ENCODE data around the gene RGMA.
"Not testable (repeated sequence)": the region's sequence is repeated elsewhere in the genome, so short reads cannot be mapped to it uniquely, and the experiment has no call there.

Gene RGMA

DNA sequence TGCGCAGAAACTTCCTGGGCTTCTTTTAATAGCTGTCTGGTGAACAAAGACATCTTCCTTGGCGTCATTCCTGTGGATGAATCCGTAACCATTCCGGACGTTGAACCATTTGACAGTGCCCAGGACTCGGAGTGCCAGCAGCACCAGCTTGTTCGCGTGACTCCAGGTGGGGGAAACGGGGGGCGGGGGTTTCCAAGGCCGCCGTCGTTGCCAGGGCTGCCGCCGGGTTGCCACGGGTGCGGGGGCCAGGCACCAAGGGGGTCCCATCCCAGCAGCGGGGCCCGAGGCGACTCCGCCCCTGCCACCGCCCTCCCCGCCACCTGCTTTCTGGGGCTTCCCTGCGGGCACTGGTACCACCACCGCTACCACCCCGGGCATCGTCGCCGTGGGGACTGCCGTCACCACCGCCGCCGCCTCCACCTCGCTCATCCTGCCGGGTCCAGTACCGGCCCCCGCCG lies 22.8 kb downstream of the RGMA start:
- peaks cover 24% of the 10 kb centered on the region for H3K36me3 Mint-ChIP-seq (ENCODE audit: low read depth)
- no peaks in the 10 kb centered on the region for H3K9me3 Mint-ChIP-seq
- peaks cover 83% of the 10 kb centered on the region for H3K4me1 Mint-ChIP-seq
- TF ChIP-seq, protein P1, sequence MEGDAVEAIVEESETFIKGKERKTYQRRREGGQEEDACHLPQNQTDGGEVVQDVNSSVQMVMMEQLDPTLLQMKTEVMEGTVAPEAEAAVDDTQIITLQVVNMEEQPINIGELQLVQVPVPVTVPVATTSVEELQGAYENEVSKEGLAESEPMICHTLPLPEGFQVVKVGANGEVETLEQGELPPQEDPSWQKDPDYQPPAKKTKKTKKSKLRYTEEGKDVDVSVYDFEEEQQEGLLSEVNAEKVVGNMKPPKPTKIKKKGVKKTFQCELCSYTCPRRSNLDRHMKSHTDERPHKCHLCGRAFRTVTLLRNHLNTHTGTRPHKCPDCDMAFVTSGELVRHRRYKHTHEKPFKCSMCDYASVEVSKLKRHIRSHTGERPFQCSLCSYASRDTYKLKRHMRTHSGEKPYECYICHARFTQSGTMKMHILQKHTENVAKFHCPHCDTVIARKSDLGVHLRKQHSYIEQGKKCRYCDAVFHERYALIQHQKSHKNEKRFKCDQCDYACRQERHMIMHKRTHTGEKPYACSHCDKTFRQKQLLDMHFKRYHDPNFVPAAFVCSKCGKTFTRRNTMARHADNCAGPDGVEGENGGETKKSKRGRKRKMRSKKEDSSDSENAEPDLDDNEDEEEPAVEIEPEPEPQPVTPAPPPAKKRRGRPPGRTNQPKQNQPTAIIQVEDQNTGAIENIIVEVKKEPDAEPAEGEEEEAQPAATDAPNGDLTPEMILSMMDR (IDR thresholded peaks at IDR 0.05; ENCODE audit: unreplicated experiment in 3 of 3), result no peak
- peaks cover 6% of the 10 kb centered on the region for H3K27me3 Mint-ChIP-seq (ENCODE audit: low read depth)
- H3K4me3 Mint-ChIP-seq, result no peak overlapping the region
- no peak overlapping the region for H3K27ac Mint-ChIP-seq

DNA sequence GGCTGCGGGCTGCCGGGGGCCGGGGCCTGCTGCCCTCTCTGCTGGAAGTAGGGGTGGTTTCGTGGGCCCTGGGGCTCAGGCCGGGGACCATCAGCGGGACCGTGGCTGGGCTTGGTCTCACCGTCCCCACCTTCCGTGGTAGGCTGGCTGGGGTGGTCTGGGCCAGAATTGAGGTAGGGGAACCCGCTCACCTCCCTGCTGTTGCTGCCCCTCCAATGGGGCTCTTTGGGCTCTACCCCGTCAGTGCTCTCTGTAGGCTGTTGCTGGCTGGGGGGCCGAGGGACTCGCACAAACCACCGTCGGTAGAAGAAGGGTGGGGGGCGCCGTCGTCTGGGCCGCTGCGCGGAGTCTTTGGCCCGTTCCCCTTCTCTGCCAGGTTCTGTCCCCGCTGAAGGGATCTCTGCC lies 23.4 kb downstream of the RGMA start:
- Mint-ChIP-seq H3K27me3 (ENCODE audit: low read depth) (peaks cover 6% of the 10 kb centered on the region), H3K9me3 (no peaks in the 10 kb centered on the region), H3K4me1 (peaks cover 83% of the 10 kb centered on the region), H3K27ac (no peak overlapping the region), H3K36me3 (ENCODE audit: low read depth) (peaks cover 24% of the 10 kb centered on the region), H3K4me3 (no peak overlapping the region)
- TF ChIP-seq, protein P1 (IDR thresholded peaks at IDR 0.05; ENCODE audit: unreplicated experiment in 3 of 3), result no peak

DNA sequence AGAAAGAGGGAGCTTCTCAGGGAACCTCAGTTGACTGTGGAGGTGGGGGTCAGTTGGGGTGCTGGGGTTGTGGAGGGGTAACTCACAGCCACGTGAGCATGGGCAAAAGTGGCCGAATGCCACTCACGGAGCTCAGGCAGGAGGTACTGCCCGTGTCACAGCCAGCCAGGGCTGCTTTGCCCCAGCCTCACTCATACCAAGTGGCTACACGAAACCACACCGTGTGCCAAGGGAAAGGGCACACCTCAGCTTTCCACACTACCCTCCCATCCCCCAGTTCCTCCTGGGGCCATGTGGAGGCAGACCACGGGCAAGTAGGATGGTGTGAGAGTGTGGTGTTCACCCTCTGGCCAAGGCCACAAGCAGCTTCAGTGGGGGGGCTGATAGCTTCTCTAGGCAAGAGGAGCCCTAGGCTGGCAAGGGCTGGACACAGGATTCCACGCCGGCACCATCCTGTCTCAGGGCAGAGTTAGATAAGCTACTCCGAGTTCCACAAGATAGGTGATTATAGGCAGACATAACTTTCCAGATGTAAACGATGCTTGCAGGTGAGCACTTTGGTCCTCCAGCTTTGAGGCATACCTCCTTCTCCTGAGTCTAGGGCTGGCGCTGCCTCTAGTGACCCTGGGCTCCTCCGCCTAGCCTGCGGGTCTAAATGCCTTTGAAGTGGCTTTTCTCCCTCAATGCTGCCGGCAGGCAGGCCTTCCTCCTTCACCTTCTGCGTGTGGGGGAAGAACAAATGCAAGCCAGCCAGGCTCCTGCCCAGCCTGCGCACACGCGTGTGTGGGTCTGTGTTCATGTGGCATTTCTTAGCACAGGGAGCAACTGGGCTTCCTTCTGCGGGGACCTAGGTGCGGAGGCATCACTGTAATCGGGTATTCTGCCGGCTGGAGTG lies 25.0 kb downstream of the RGMA start:
- peaks cover 83% of the 10 kb centered on the region for H3K4me1 Mint-ChIP-seq
- H3K27me3 Mint-ChIP-seq (ENCODE audit: low read depth), result peaks cover 6% of the 10 kb centered on the region
- no peaks in the 10 kb centered on the region for H3K9me3 Mint-ChIP-seq
- TF ChIP-seq, protein P1 (IDR thresholded peaks at IDR 0.05; ENCODE audit: unreplicated experiment in 3 of 3), result no peak
- H3K27ac Mint-ChIP-seq, result peak overlapping the region; percentile 58 to 80 (median 61)
- peak overlapping the region in 1 of 3 experiments; percentile 27 for H3K4me3 Mint-ChIP-seq
- H3K36me3 Mint-ChIP-seq (ENCODE audit: low read depth), result peaks cover 17% of the 10 kb centered on the region

DNA sequence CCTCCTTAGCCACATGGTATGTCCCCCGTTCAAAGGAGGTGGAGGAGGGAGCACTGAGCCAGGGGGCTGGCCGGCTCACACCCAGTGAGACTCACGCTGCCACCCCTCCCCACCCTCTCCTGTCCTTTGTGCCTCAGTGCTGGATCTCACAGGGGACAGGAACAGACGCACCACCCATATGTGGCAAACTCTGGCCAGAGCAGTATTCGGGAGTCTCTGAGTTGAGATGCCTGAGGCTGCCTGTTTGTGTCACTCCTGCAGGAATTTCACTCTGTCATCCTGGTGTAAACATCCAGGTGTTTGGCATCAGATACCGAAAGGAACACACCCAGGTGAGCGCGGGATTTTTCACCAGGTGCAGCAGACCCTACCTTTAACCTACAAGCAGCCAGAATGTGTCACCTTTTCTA lies 25.7 kb downstream of the RGMA start:
- Mint-ChIP-seq H3K9me3 (no peaks in the 10 kb centered on the region), H3K27ac (no peak overlapping the region), H3K36me3 (ENCODE audit: low read depth) (peaks cover 17% of the 10 kb centered on the region), H3K4me1 (peaks cover 84% of the 10 kb centered on the region), H3K27me3 (ENCODE audit: low read depth) (peaks cover 6% of the 10 kb centered on the region), H3K4me3 (no peak overlapping the region)
- TF ChIP-seq, protein P1 (IDR thresholded peaks at IDR 0.05; ENCODE audit: unreplicated experiment in 3 of 3), result no peak

DNA sequence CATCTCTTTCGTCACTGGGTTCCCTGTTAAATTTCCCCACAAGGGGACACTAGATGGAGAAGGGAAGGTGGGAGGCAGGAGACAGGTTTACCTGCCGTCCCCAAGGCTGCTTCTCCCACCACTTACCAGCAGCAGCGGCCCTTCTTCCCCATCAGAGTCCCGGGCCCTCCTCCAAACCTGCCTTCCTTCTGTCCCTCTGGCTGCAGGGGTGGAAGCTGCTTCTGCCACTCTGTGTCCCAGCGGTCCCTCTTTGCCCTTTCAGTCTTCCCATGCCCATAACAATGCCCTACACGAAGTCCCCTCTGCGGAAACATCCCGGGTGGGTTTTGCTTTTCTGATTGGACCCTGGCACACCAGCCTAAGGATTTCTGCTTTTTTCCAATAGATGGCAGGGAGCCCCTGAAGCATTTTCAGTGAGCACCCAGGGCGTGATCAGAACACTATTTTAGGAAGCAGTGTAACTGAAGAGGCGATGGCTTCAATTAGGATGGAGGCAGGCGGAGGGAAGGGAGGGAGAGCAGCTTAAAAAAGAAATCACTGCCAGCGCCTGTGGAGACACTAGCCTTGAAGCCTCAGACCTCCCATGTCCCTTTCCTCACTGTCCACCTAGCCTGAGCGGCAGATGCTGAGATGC lies 26.3 kb downstream of the RGMA start:
- H3K4me3 Mint-ChIP-seq, result peak overlapping the region; percentile 63 to 82 (median 75)
- peaks cover 11% of the 10 kb centered on the region for H3K27me3 Mint-ChIP-seq (ENCODE audit: low read depth)
- peaks cover 19% of the 10 kb centered on the region for H3K36me3 Mint-ChIP-seq (ENCODE audit: low read depth)
- peaks cover 84% of the 10 kb centered on the region for H3K4me1 Mint-ChIP-seq
- peak overlapping the region; percentile 53 to 75 (median 58) for H3K27ac Mint-ChIP-seq
- H3K9me3 Mint-ChIP-seq, result not testable (repeated sequence)

All from nephron (organoid).